ENCODE results near the gene CALM1.

The CALM1 gene

GRCh38 chr14:90396341-90397339, at the start of gene CALM1:
TSS of gene CALM1 (plus strand) at chr14:90397029. CDS start at chr14:90397231, 202 bp downstream.
- no peak for TF ChIP-seq CTCF (IDR thresholded peaks at IDR 0.05; ENCODE audit: low read depth, low read length, missing control alignments)
- peak; percentile 89 for DNase-seq (ENCODE audit: low read depth)
- H3K4me3 ChIP-seq (ENCODE audit: low read depth, low read length), result peak within 1 kb of the TSS; percentile 97

DNA sequence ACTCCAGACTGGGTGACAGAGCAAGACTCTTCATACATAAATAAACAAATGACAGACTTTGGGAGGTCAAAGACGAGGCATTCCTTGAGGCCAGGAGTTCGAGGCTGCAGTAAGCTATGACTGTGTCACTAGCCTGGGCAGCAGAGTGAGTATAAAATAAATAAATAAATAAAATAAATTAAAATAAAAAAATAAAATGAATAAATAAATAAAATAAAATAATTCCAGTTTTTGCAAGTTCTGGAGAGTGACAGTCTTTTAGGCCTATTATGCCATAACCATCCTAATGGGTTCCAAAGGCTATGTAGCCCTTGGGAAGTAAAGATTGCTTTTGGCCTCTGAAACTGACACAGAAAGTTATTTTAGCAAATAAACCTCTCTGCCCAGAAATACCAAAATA, 48.6 kb upstream of the CALM1 start:
- no peak for TF ChIP-seq CTCF (IDR thresholded peaks at IDR 0.05; ENCODE audit: low read depth, low read length, missing control alignments)
- DNase-seq (ENCODE audit: low read depth), result no peak
- H3K4me3 ChIP-seq (ENCODE audit: low read depth, low read length), result no peak overlapping the region

DNA sequence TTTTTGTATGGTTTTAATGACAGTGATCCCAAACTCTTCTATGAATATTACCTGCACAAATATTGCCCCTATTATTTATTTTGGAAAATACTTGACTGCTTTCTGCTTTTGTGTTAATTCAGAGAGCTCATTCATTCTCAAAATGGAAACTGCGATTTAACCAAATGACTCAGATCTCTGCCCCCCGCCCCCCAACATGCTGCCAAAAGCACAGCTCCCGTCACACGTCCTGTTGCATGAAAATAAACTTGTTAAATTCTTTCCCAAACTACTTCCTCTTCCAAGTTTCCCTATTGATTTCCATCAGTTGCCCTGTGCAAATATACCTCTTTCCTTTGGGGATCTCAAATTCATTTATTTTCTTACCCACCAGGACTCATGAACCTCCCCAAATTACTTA, 47.1 kb upstream of the CALM1 start:
- no peak for DNase-seq (ENCODE audit: low read depth)
- no peak for TF ChIP-seq CTCF (IDR thresholded peaks at IDR 0.05; ENCODE audit: low read depth, low read length, missing control alignments)
- no peak overlapping the region for H3K4me3 ChIP-seq (ENCODE audit: low read depth, low read length)

GRCh38 chr14:90354551-90355298, 42.1 kb upstream of the CALM1 start:
- no peak for DNase-seq (ENCODE audit: low read depth)
- no peak overlapping the region for H3K4me3 ChIP-seq (ENCODE audit: low read depth, low read length)
- TF ChIP-seq CTCF (IDR thresholded peaks at IDR 0.05; ENCODE audit: low read depth, low read length, missing control alignments), result no peak

DNA sequence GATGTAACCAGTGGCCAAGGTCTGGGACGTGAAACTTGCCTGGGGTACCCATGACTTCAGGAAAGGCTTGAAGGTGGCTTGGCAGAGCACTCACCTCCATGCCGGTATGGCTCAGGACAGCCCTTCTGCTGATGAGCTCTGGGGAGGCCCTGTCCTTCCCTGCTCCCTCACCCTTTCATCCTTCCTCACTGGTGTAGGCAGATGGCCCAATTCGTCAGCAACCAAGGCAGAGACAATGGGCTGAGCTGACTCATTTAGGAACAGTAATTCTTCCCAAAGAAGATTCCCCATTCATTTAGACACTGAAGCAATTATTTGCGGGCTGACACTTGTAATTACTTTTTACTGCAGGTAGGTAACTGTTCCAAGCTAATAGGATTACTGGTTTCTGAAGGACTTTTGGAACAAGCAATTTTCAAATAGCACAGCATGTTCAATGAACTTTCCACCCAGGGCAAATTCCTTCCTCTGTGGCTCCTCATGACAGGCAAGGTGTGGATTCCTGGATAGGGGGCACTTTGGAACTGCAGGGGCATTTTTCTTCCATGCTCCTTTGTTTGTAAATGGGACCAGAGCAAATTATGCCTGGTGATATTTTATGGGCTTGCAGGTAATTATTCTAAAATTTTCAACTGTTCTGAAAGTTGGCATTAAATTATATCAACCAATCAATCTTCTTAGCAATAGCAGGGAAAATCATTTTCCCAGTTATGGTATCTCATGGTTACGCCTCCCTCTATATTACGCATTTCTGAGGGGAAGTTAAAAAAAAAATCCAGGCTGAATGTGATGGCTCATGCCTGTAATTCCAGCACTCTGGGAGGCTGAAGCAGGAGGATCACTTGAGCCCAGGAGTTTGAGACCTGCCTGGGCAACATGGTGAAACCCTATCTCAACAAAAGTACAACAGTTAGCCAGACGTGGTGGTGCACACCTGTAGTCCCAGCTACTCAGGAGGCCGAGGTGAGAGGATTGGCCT, 41.0 kb upstream of the CALM1 start:
- no peak for DNase-seq (ENCODE audit: low read depth)
- TF ChIP-seq CTCF (IDR thresholded peaks at IDR 0.05; ENCODE audit: low read depth, low read length, missing control alignments), result no peak
- H3K4me3 ChIP-seq (ENCODE audit: low read depth, low read length), result no peak overlapping the region

- TF ChIP-seq CTCF (IDR thresholded peaks at IDR 0.05; ENCODE audit: low read depth, low read length, missing control alignments), result no peak
- no peak for DNase-seq (ENCODE audit: low read depth)
- no peak overlapping the region for H3K4me3 ChIP-seq (ENCODE audit: low read depth, low read length)
Measured at GRCh38 chr14:90356925-90357324, 39.9 kb upstream of the CALM1 start.

Measured in GM12864 (cell line).